HG02852 (cell line): ENCODE results near the gene HAUS8.
"Not testable (repeated sequence)": the region's sequence is repeated elsewhere in the genome, so short reads cannot be mapped to it uniquely, and the experiment has no call there.

ENCODE experiments used
- ATAC-seq: cut with Tn5 transposase; IDR thresholded peaks from one replicate; pipeline ENCODE4 v1.9.1; 2021; ENCODE audit warnings: mild to moderate bottlenecking, moderate library complexity; ENCODE audit not compliant: unreplicated experiment

The HAUS8 gene, protein sequence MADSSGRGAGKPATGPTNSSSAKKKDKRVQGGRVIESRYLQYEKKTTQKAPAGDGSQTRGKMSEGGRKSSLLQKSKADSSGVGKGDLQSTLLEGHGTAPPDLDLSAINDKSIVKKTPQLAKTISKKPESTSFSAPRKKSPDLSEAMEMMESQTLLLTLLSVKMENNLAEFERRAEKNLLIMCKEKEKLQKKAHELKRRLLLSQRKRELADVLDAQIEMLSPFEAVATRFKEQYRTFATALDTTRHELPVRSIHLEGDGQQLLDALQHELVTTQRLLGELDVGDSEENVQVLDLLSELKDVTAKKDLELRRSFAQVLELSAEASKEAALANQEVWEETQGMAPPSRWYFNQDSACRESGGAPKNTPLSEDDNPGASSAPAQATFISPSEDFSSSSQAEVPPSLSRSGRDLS

DNA sequence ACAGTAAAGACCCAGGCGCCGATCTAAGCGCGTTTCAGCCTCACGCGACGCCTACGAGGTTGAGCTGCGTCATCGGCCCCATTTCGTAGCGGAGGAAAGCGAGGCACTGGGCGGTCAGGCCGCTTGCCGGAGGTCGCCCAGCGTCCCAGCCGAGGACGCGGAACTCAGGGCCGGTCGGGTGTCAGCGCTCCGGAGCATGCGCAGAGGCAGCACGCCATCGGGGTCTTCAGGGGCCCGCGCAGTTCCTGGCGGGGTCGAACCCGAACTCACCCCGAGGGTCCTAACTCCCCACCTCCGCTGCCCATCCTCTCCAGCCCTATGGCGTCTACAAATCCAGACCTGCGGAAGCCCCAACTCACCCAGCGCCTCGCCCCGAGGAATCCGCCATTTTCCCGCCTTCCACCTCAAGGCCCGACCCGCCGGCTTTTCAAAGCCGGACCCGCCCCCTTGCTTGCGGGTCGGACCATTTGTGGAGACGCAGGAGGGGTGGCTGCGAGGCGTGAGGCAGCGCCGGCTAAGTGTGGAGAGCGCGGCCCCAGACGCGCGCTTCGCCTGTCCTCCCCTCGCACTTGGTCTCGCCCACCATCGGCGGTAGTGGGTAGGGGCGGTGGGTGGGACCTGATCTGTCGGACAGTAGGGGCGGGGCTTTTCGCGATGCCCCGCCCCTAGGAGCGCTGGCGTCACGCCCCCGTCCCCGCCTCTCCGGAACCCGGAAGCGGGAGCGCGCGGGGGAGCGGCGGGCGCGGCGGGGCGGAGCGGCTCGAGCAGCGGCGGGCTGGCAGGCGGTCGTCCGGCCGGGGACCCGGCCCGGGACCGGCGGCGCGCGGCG lies at the start of gene HAUS8, which contains the start of gene MYO9B:
Gene HAUS8 (minus strand): TSS at position 418 of the 829 bp plus-strand sequence. CDS start 30 bp downstream, at position 388.
Gene MYO9B (plus strand): TSS at position 743 of the 829 bp plus-strand sequence. CDS start 25,941 bp downstream, outside the sequence.
- peak; percentile 58 for ATAC-seq

DNA sequence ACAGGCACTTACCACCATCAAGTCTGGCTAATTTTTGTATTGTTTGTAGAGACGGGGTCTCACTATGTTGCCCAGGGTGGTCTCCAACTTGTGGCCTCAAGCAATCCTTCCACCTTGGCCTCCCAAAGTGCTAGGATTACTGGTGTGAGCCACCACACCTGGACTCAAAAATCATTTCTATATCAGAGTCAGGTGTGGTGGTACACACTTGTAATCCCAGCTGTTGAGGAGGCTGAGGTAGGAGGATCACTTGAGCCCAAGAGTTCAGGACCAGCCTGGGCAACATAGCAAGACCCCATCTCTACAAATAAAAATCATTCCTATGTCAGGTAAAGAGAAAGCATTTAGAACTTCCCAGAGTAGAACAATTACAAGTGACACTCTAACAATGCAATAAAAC lies 48.8 kb upstream of the HAUS8 start:
- no peak for ATAC-seq

DNA sequence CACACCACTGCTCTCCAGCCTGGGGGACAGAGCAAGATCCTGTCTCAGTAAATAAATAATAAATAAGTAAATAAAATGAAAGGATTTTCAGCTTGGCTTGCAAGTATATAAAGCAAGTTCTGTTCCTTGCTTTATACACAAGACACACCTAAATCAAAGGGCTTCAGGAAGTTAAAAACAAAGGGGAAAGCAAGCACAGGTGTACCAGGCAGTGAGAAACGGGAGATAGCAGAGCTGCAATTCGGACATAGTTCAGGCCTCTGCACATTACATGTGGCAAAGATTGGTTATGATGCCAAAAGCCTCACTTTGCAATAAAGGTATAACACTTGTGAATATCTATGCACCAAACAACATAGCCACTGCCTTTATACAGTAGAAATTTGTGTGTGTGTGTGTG lies 47.8 kb upstream of the HAUS8 start:
- ATAC-seq, result no peak

DNA sequence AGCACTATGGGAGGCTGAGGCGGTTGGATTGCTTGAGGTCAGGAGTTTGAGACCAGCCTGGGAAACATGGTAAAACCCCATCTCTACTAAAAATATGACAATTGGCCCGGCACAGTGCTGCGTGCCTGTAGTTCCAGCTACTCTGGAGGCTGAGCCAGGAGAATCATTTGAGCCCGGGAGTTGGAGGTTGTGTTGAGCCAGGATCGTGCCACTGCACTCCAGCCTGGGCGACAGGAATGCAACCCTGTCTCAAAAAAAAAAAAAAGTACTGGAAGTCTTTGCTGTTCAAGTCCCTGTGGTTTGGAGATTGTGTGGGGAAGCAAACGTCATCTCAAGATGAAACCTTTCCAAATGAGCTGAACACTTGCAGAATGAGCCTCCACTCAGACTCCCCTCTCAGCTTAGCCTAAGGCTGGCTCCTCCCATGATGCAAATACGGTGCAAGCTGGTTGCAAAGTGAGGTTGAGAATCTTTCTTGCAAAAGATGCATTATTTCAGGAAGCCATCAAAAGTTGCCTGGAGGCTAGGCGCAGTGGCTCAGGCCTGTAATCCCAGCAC lies 46.6 kb upstream of the HAUS8 start:
- ATAC-seq, result no peak

DNA sequence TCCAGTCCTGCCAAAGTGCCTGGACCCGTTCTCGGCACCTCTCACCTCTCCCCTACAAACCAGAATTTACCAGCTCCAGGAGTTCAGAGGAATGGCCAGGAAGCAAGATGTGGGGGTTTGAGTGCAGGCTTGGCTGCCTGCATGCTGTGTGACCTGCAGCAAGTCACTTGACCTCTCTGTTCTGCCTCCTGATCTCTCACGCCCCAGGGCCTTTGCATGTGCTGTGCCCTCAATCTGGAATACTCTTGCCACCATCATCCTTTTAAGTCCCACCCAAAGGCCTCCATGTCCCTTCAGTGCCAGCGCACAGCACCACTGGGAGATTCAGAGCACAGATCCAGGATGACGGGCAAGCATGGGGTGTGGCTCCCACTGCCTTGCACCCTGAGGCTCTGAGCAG lies 43.7 kb upstream of the HAUS8 start:
- no peak for ATAC-seq

DNA sequence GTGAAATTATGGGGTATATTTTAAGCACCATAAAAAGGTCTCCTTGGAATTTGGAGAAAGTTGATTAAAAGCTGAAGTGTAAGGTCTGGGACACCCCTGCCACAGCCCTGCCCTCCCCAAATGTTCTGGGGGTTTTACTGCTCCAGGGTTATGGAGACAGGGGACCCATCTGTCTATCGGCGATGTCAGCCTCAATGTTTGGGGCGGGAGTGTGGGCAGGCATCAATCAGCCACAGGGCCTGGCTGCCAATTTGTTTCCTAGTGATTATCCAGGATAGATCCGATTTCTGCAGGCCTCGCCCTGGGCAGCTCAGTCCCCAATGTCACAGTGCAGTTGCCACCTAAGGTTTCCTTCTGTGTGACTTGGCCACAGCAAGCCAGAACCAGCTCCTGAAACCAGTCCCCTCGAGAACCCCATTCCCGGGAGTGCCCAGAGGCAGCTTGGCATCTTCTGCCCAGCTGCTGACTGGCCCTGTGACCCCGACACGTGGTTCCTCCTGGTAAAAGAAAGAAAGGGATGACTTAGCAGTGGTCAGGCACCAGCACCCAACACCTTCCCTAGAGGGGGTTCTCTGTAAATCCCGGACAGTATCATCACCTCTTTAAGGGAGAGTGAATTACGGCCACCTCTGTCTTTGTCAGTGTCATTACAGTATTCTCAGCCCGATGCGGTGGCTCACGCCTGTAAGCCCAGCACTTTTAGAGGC lies 41.9 kb upstream of the HAUS8 start:
- ATAC-seq, result no peak

DNA sequence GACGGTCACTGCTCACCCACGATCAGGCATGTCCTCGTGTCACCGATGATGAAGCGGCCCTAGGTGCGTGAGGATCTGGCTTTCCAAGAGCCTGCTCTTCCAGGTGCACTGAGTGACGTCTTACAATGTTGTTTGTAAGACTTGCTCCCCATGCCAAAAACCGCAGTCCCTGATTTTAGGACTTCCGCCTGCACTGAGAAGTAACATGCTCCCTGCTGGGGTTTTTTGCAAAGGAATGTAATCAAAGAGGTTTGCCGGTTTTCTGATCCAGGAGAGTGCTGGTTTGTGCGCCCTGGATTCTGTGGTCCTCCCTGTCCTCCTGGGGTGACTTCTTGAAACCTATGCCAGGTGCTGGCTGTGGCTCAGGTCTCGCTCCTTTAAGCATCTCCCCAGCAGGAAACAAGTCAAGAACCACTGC lies 39.2 kb upstream of the HAUS8 start:
- no peak for ATAC-seq

DNA sequence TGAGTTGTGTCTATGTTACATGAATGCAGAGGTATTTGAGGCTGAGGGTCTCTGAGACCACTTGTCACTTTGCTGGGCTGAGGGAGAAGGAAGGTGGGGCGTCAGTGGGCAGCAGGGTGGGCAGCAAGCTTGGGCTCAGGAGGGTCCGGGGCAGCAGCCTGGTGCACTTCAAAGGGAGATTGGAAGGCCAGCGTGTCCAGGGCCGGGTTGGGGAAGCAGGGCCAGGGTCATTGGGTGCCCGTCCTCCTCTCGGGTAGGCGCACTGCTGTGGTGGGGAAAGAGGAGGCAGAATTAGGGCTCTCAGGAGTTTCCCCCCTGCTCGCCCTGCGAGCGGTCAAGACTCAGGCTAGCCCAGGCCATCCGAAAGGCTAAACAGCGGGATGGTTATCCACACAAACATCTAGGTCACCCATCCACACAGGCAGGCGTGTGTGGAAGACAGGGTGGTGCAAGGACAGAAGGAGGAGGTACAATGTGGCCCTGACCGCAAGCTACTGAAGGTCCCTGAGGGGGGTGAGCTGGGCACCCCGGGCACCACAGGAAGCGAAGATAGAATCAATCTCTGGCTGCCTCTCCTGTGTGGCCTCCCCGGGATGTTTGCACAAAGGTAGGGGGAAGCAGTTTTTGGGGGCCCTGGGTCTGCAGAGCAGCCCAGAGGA lies 38.0 kb upstream of the HAUS8 start:
- ATAC-seq, result no peak

DNA sequence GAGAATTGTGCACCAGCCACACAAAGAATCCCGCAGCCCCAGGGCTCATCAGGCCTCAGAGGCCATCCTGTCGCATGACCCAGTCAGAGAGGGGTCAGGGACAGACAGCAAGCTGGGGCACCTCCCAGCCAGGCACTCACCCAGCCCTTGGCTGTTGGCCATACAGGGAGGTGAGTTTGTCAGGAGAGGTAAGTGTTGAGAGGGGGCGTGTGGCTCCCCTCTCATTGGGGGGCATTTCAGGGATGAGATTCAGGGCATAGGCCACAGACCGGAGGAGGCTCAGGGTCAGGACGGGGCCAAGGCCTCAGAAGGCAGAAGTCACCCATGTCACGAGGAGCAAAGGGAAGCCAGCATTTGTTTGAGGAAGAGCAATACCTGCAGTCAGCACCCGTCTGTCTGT lies 37.4 kb upstream of the HAUS8 start:
- ATAC-seq, result no peak

DNA sequence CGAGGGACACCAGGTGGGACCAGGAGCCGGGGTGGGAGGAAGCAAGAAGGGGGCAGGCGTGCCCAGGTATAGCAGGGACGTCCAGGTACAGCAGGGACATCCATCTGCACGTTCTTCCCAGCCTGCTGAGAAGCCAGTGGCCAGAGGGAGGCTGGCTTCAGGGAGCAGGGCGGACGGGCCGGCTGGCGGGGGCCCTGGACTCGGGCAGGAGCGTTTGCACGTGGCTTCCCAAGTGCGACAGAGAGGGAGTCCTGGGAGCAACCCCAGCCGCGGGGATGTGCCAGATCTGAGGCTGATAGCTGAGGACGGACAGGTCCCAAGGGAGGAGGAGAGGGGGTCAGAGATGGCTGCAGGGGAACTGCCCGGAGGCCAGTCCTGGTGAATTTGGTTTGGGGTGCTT lies 37.0 kb upstream of the HAUS8 start:
- no peak for ATAC-seq

DNA sequence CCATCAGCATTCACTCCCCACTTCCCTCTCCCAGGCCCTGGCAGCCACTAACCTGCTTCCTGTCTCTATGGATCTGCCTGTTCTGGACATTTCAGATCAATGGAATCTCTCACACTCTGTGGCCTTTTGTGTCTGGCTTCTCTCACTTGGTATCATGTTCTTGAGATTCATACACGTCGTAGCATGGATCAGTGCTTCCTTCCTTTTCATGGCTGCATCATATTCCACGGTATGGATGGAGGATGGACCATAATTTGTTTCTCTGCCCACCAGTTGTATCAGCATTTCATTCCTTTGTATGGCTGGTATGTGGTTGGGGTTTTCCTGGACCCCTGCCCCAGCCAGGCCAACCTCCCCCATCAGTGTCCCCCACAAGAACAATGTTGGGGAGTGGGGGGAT lies 36.5 kb upstream of the HAUS8 start:
- ATAC-seq, result no peak

DNA sequence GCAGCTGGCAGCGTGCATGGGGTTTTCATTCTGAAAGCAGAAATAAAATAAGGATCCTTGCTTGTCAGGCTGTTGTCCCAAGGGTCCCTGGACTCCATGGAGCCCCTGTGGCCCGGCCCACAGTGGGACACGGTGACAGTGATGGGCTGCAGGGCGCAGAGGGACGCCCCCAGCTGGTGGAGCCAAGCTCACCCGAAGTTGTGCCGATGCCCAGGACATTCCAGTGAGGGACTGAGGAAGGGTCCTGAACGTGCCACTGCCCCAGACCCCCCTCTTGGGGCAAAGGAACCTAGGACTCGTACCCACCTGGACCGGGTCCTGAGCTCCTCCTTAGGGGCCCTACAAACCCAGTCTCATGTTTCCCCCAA lies 35.3 kb upstream of the HAUS8 start:
- ATAC-seq, result no peak

DNA sequence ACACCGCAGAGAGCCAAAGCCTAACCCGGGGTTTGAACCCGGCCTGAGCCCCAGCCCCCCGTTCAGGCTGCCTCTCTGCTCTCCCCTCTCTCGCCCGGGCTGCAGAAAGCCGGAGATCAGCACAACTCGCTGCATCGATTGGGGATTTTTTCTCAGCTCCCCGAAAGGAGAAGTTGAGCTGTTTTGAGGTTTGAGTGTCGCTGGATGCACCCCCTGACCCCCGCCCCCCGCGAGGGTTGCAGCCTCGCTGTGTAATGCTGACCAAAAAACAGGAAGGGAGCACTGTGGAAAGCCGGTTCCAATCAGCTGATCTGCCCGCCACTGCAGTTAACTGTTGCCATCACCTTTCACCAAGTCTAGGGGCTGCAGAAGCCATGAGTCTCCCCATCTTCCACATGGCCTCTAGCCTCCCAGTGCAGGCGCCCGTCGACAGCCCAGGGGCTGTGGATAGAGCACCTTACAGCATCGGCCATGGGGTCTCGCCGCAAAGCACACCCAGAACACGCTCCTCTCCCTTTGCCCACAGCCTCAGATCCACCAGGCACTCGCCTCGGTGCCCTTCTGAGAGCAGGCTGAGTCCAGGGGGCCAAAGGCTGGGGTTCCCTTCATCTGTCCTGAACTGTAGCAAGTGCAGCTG lies 34.8 kb upstream of the HAUS8 start:
- ATAC-seq, result peak; percentile 50

DNA sequence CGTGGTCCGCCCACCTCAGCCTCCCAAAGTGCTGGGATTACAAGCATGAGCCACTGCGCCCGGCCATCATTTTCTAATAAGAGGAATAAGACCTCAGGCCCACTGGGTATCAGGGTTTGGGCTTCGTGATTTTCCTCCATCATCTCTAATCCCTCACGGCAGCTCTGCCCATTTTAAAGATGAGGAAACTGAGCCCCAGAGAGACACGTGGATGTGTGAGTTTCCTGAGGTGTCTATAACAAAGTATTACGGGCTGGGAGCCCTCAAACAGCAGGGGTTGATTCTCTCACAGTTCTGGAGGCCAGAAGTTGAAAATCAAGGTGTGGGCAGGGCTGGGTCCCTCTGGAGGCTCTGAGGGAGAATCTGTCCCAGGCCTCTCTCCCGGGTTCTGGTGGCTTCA lies 34.0 kb upstream of the HAUS8 start:
- peak; percentile 9 for ATAC-seq

DNA sequence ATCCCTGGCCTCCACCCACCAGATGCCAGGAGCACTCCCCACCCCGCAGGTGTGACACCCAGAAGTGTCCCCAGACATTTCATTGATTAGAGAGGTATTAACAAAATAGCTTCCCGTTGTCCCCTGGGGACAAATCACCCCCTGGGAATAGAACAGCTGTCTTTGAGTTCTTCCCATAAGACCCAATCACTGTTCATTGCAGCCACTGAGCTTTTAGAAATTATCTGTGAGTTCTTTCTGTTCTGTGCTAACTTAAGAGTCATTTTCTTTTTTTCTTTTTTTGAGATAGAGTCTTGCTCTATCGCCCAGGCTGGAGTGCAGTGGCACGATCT lies 33.2 kb upstream of the HAUS8 start:
- no peak for ATAC-seq

DNA sequence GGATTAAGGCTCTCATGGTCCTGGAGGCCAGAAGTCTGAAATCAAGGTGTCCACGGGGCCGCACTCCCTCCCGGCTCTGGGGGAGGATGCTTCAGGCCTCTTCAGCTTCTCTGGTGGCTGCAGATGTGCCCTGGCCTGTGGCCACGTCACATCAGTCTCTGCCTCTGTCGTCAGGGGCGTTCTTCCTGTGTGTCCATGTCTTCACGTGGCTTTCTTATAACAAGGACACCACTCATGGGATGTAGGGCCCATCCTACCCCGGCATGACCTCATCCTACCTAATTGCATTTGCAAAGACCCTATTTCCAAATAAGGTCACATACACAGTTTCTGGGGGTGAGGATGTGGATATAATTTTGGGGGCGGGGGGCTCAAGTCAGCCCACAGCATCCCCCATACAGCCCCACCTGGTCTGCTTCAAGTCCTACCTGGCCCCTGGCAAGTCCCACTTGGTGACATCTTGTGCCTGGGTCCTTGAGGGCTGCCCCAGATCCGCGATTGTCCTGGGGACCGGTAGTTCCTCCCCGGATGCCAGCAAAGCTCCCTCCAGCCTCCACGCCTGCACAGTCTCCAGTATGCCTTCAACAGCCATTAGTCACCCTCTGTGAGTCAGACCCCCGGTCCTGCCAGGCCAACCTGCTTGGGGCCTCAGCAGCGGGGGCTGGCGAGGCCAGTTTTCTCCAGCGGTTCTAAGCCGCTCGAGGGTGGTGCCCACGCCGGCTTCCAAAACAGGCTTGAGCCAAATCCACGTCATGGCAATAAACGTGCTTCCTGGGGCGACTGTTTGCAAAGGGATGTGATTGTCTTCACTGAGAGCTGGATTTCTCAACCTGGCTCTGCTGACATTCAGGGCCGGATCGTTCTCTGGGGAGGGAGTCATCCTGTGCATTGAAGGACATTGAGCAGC lies 32.5 kb upstream of the HAUS8 start:
- no peak for ATAC-seq

DNA sequence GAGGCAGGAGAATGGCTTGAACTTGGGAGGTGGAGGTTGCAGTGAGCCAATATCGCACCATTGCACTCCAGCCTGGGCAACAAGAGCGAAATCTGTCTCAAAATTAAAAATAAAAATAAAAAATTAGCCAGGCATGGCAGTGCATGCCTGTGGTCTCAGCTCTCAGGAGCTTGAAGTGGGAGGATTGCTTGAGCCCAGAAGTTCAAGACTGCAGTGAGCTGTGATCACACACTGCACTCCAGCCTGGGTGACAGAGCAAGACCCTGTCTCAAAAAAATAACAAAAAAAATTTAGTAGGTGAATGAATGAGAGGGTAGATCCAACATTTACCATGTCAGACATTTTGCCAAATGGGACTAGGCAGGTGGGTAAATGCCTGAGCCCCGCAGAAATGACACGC lies 31.7 kb upstream of the HAUS8 start:
- ATAC-seq, result not testable (repeated sequence)

DNA sequence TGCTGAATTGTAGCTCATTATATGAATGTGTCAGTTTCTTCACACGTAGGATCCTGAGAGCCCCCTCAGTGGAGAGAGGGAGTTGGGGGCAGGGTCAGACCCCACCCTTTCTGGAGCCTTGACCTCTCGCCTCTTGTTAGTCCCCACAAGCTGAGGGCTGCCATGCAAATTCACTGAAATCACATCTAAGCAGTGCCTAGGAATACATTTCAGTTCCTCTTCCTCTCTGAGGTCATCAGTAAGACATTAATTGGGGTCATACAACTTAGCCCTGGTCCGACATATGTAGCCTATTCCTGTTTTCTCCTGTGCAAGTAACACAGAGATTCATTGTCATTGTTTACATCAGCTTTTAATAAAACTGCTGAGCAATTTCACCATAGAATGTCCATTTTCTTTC lies 30.3 kb upstream of the HAUS8 start:
- no peak for ATAC-seq

DNA sequence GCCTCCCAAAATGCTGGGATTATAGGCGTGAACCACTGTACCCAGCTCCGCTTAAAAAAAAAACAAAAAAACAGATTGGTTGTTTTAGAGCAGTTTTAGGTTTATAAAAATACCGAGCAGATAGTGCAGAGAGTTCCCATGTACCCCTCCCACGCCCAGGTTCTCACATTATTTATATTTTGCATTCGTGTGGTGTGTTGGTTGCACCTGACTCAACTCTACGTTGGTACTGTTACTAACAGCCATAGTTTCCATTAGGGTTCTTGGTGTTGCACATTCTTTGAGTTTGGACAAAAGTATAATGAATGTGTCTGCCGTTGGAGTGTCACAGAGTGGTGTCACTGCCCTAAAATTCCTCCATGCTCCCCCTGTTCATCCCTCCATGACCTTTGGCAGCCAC lies 29.4 kb upstream of the HAUS8 start:
- no peak for ATAC-seq
